HEK293 (cell line): ENCODE measurements around the gene KLC3.

ENCODE experiments used
- CTCF ChIA-PET: fragments of 350-600 bp; formaldehyde crosslinking; extraction: SDS; loops from one replicate; lab custom pipeline; 2021; ENCODE audit warnings: antibody characterized with exemption; lab: Yijun Ruan, JAX
- POLR2A ChIA-PET: fragments of 300-600 bp; formaldehyde crosslinking; extraction: SDS; loops from one replicate; lab custom pipeline; 2020; ENCODE audit warnings: antibody characterized with exemption, inconsistent platforms; lab: Yijun Ruan, JAX
- H3K27ac ChIP-seq: fragments of 200-500 bp; sonication (Bioruptor generic); 2 replicates; pipeline ENCODE4 v1.5.1; 2014; ENCODE audit warnings: low read depth, low read length, control low read depth, inconsistent platforms; ENCODE audit errors: extremely low read depth
- H3K36me3 ChIP-seq, 2 experiments: fragments of 200-500 bp in 1 of 2; sonication (Bioruptor generic) in 1 of 2; 1 replicate in 1 of 2; 2 replicates in 1 of 2; pipeline ENCODE4 v1.5.1; 2014 to 2017; ENCODE audit warnings: inconsistent platforms in 2 of 2, low read length in 2 of 2; ENCODE audit not compliant: control insufficient read depth in 2 of 2, insufficient read depth in 1 of 2
- H3K4me1 ChIP-seq: fragments of 200-500 bp; sonication (Bioruptor generic); 2 replicates; pipeline ENCODE4 v1.5.1; 2014; ENCODE audit warnings: mild to moderate bottlenecking, low read length, inconsistent platforms; ENCODE audit not compliant: control insufficient read depth, insufficient read depth
- H3K4me3 ChIP-seq: 2 replicates; pipeline ENCODE4 v1.5.1; 2011; ENCODE audit warnings: low read depth, mild to moderate bottlenecking, control low read depth, low read length, moderate library complexity
- H3K9me3 ChIP-seq: fragments of 200-500 bp; sonication (Bioruptor generic); 2 replicates; pipeline ENCODE4 v1.5.1; 2014; ENCODE audit warnings: low read depth, low read length, inconsistent platforms; ENCODE audit not compliant: control insufficient read depth, insufficient read depth
- BCL6B ChIP-seq: fragments of 450-650 bp; formaldehyde crosslinking; IDR thresholded peaks from 2 replicates; pipeline ENCODE4 v1.5.1; 2017; ENCODE audit warnings: missing biosample characterization, missing genetic modification characterization
- GLI4 ChIP-seq: fragments of 450-650 bp; formaldehyde crosslinking; IDR thresholded peaks from 2 replicates; pipeline ENCODE4 v1.5.1; 2016; ENCODE audit warnings: missing biosample characterization, missing genetic modification characterization
- GLIS1 ChIP-seq: fragments of 450-650 bp; formaldehyde crosslinking; IDR thresholded peaks from 2 replicates; pipeline ENCODE4 v1.5.1; 2016; ENCODE audit warnings: missing biosample characterization, missing genetic modification characterization
- MEIS1 ChIP-seq: sonication (generic); formaldehyde crosslinking; IDR thresholded peaks from 2 replicates; pipeline ENCODE4 v1.8.1; 2022; ENCODE audit warnings: missing genetic modification reagents, mild to moderate bottlenecking, borderline replicate concordance
- PATZ1 ChIP-seq: fragments of 450-650 bp; formaldehyde crosslinking; IDR thresholded peaks from 2 replicates; pipeline ENCODE4 v1.5.1; 2016; ENCODE audit warnings: missing biosample characterization, missing genetic modification characterization
- PRDM10 ChIP-seq: fragments of 450-650 bp; formaldehyde crosslinking; IDR thresholded peaks from 2 replicates; pipeline ENCODE4 v1.5.1; 2016; ENCODE audit warnings: missing biosample characterization, missing genetic modification characterization
- ZBTB20 ChIP-seq: fragments of 450-650 bp; formaldehyde crosslinking; IDR thresholded peaks from 2 replicates; pipeline ENCODE4 v1.5.1; 2016; ENCODE audit warnings: missing biosample characterization, missing genetic modification characterization
- ZBTB49 ChIP-seq: fragments of 450-650 bp; formaldehyde crosslinking; IDR thresholded peaks from 2 replicates; pipeline ENCODE4 v1.5.1; 2016; ENCODE audit warnings: missing biosample characterization, missing genetic modification characterization, low read depth
- ZBTB7A ChIP-seq: fragments of 450-650 bp; formaldehyde crosslinking; IDR thresholded peaks from 2 replicates; pipeline ENCODE4 v1.5.1; 2016; ENCODE audit warnings: low read depth, missing biosample characterization, missing genetic modification characterization
- ZNF121 ChIP-seq: fragments of 450-650 bp; formaldehyde crosslinking; IDR thresholded peaks from 2 replicates; pipeline ENCODE4 v1.5.1; 2016; ENCODE audit warnings: missing biosample characterization, missing genetic modification characterization
- ZNF146 ChIP-seq: fragments of 450-650 bp; formaldehyde crosslinking; IDR thresholded peaks from 2 replicates; pipeline ENCODE4 v1.5.1; 2016; ENCODE audit warnings: missing biosample characterization, missing genetic modification characterization
- ZNF23 ChIP-seq: fragments of 450-650 bp; formaldehyde crosslinking; IDR thresholded peaks from 2 replicates; pipeline ENCODE4 v1.5.1; 2016; ENCODE audit warnings: missing biosample characterization, missing genetic modification characterization, borderline replicate concordance
- ZNF280D ChIP-seq: fragments of 450-650 bp; formaldehyde crosslinking; IDR thresholded peaks from 2 replicates; pipeline ENCODE4 v1.5.1; 2016; ENCODE audit warnings: missing biosample characterization, missing genetic modification characterization
- ZNF311 ChIP-seq: fragments of 450-650 bp; formaldehyde crosslinking; IDR thresholded peaks from 2 replicates; pipeline ENCODE4 v1.5.1; 2017; ENCODE audit warnings: missing biosample characterization, missing genetic modification characterization, borderline replicate concordance
- ZNF341 ChIP-seq: fragments of 450-650 bp; formaldehyde crosslinking; IDR thresholded peaks from 2 replicates; pipeline ENCODE4; 2016; ENCODE audit warnings: low read depth, missing biosample characterization, missing genetic modification characterization
- ZNF391 ChIP-seq: fragments of 450-650 bp; formaldehyde crosslinking; IDR thresholded peaks from 2 replicates; pipeline ENCODE4 v1.5.1; 2016; ENCODE audit warnings: low read depth, missing biosample characterization, missing genetic modification characterization, borderline replicate concordance
- ZNF544 ChIP-seq: fragments of 450-650 bp; formaldehyde crosslinking; IDR thresholded peaks from 2 replicates; pipeline ENCODE4 v1.5.0; 2017; ENCODE audit warnings: missing biosample characterization, missing genetic modification characterization
- ZNF626 ChIP-seq: fragments of 450-650 bp; sonication (Bioruptor Pico); formaldehyde crosslinking; IDR thresholded peaks from 2 replicates; pipeline ENCODE4 v1.5.1; 2018; ENCODE audit warnings: missing biosample characterization, missing genetic modification characterization, inconsistent platforms
- ZNF791 ChIP-seq: fragments of 450-650 bp; formaldehyde crosslinking; IDR thresholded peaks from 2 replicates; pipeline ENCODE4 v1.5.1; 2016; ENCODE audit warnings: missing biosample characterization, missing genetic modification characterization
- ZNF830 ChIP-seq: fragments of 450-650 bp; IDR thresholded peaks from 2 replicates; pipeline ENCODE4 v1.5.0; 2018; ENCODE audit warnings: missing biosample characterization, missing genetic modification characterization, low read depth, mild to moderate bottlenecking, moderate library complexity
- ZXDB ChIP-seq: fragments of 450-650 bp; formaldehyde crosslinking; IDR thresholded peaks from 2 replicates; pipeline ENCODE4 v1.5.1; 2016; ENCODE audit warnings: missing biosample characterization, missing genetic modification characterization

The KLC3 gene

GRCh38 chr19:45348367-45349125, 8.0 kb downstream of the KLC3 start (continued):
- TF ChIP-seq ZNF23 (tag by site-specific recombination): no peak
- TF ChIP-seq MEIS1 (CRISPR knock-in tag): no peak
- peak; percentile 29; the same call in 1 of the 2 replicates for TF ChIP-seq PRDM10 (tag by site-specific recombination)
- no peak for TF ChIP-seq ZNF341 (tag by site-specific recombination)
- 0 out of 2 replicates have a peak, but pooled peaks have one; percentile 7 for TF ChIP-seq PATZ1 (tag by site-specific recombination)
- TF ChIP-seq ZNF121 (tag by site-specific recombination): no peak
- no peak for TF ChIP-seq ZBTB20

GRCh38 chr19:45349126-45349415, 8.5 kb downstream of the KLC3 start:
- Histone ChIP-seq H3K9me3 (no peaks in the 10 kb centered on the region), H3K4me1 (no peaks in the 10 kb centered on the region), H3K36me3 (peaks cover 9 to 64% of the 10 kb centered on the region in 2 experiments), H3K4me3 (no peak overlapping the region), H3K27ac (no peak overlapping the region)
- CTCF ChIA-PET: no interaction called here
- POLR2A ChIA-PET: no interaction called here
- TF ChIP-seq ZNF830 (tag by site-specific recombination) (no peak), ZNF391 (tag by site-specific recombination) (no peak), GLI4 (tag by site-specific recombination) (no peak), ZNF626 (no peak), ZBTB7A (tag by site-specific recombination) (0 out of 2 replicates have a peak, but pooled peaks have one; percentile 37), ZNF311 (tag by site-specific recombination) (no peak), GLIS1 (no peak), ZNF280D (tag by site-specific recombination) (no peak), BCL6B (tag by site-specific recombination) (no peak), ZBTB49 (tag by site-specific recombination) (no peak), ZXDB (tag by site-specific recombination) (peak; percentile 4; the same call in 1 of the 2 replicates), ZNF544 (tag by site-specific recombination) (no peak), ZNF791 (tag by site-specific recombination) (no peak), ZNF146 (tag by site-specific recombination) (no peak)
